CD14-positive monocyte (primary cell): ENCODE results near the gene DOCK10. TPM values are rescaled to one million over a fixed set of nuclear protein-coding genes. Genes with fewer than 3 reads are reported as not detected.

Experiments
- DNase-seq, 3 donors: peaks; one replicate each; pipeline ENCODE4 v3.0.0-alpha.2; 2011 to 2022
- H2AFZ ChIP-seq: 2 replicates; pipeline ENCODE4 v1.6.0; 2012; ENCODE audit warnings: mild to moderate bottlenecking, low read depth, low read length, inconsistent platforms; ENCODE audit not compliant: insufficient read depth, poor library complexity, severe bottlenecking
- H3K27ac ChIP-seq, 2 donors: 1 replicate in 1 of 2; 2 replicates in 1 of 2; pipeline ENCODE4 v1.5.1; 2012 to 2013; ENCODE audit warnings: low read length in 2 of 2, control low read depth in 1 of 2, inconsistent platforms in 1 of 2, low read depth in 1 of 2, mild to moderate bottlenecking in 1 of 2
- H3K27me3 ChIP-seq, 2 donors: one replicate each; pipeline versions ENCODE4 v1.6.0 to v1.6.1; 2011 to 2013; ENCODE audit warnings: low read length in 2 of 2; ENCODE audit not compliant: control insufficient read depth in 2 of 2, insufficient read depth in 2 of 2
- H3K36me3 ChIP-seq, 2 donors: replicated peaks in 1 of 2; 1 replicate in 1 of 2; 2 replicates in 1 of 2; pipeline versions ENCODE4 v1.5.1 to v1.6.1; 2012 to 2013; ENCODE audit warnings: low read length in 2 of 2, control low read depth in 1 of 2, inconsistent platforms in 1 of 2, mild to moderate bottlenecking in 1 of 2; ENCODE audit not compliant: insufficient read depth in 2 of 2, control insufficient read depth in 1 of 2
- H3K4me1 ChIP-seq, 2 donors: 1 replicate in 1 of 2; 2 replicates in 1 of 2; pipeline versions ENCODE4 v1.5.1 to v1.6.1; 2012 to 2013; ENCODE audit warnings: low read length in 2 of 2, control low read depth in 1 of 2, inconsistent platforms in 1 of 2, mild to moderate bottlenecking in 1 of 2, moderate library complexity in 1 of 2; ENCODE audit not compliant: insufficient read depth in 2 of 2, control insufficient read depth in 1 of 2
- H3K4me2 ChIP-seq: replicated peaks from 2 replicates; pipeline ENCODE3; 2012; ENCODE audit warnings: low read length, moderate library complexity, mild to moderate bottlenecking; ENCODE audit not compliant: poor library complexity, severe bottlenecking; ENCODE audit errors: extremely low read depth
- H3K4me3 ChIP-seq, 3 experiments: fragments of 200-600 bp in 1 of 3; sonication (generic) in 1 of 3; replicated peaks in 1 of 3; 1 replicate in 2 of 3; 2 replicates in 1 of 3; pipeline ENCODE4 v1.5.1; 2011 to 2013; ENCODE audit warnings: low read length in 3 of 3, mild to moderate bottlenecking in 3 of 3, control low read depth in 2 of 3, low read depth in 2 of 3, inconsistent platforms in 1 of 3, moderate library complexity in 1 of 3
- H3K79me2 ChIP-seq: 2 replicates; pipeline ENCODE4 v1.6.0; 2012; ENCODE audit warnings: mild to moderate bottlenecking, control low read depth, inconsistent platforms, low read length, moderate library complexity; ENCODE audit not compliant: insufficient read depth
- H3K9ac ChIP-seq: 2 replicates; pipeline ENCODE4 v1.6.0; 2017; ENCODE audit warnings: low read length, mild to moderate bottlenecking; ENCODE audit not compliant: insufficient read depth, poor library complexity, severe bottlenecking
- H3K9me3 ChIP-seq, 2 donors: replicated peaks in 1 of 2; 1 replicate in 1 of 2; 2 replicates in 1 of 2; pipeline versions ENCODE4 v1.5.1 to v1.6.1; 2012 to 2013; ENCODE audit warnings: low read length in 2 of 2, control low read depth in 1 of 2; ENCODE audit not compliant: control insufficient read depth in 1 of 2, insufficient read depth in 1 of 2
- H4K20me1 ChIP-seq: 2 replicates; pipeline ENCODE4 v1.6.0; 2012; ENCODE audit warnings: mild to moderate bottlenecking, low read length, control low read depth, moderate library complexity; ENCODE audit not compliant: insufficient read depth
- H3K27ac Mint-ChIP-seq, 7 donors: one replicate each; pipeline ENCODE4 v1.8.0; 2020; ENCODE audit warnings: mild to moderate bottlenecking in 7 of 7, mixed read lengths in 7 of 7, moderate library complexity in 6 of 7, inconsistent platforms in 2 of 7
- H3K27me3 Mint-ChIP-seq, 3 donors: one replicate each; pipeline ENCODE4 v1.8.0; 2021 to 2022; ENCODE audit warnings: low read depth in 3 of 3, mild to moderate bottlenecking in 3 of 3, mixed read lengths in 3 of 3, moderate library complexity in 3 of 3, inconsistent platforms in 1 of 3
- H3K36me3 Mint-ChIP-seq, 2 donors: one replicate each; pipeline ENCODE4 v1.8.0; 2020; ENCODE audit warnings: mixed read lengths in 2 of 2, inconsistent platforms in 1 of 2, mild to moderate bottlenecking in 1 of 2
- H3K4me1 Mint-ChIP-seq: one replicate; pipeline ENCODE4 v1.8.0; 2020; ENCODE audit warnings: mild to moderate bottlenecking, mixed read lengths
- H3K4me3 Mint-ChIP-seq, 2 donors: one replicate each; pipeline ENCODE4 v1.8.0; 2020; ENCODE audit warnings: mild to moderate bottlenecking in 2 of 2, mixed read lengths in 2 of 2, moderate library complexity in 1 of 2
- H3K9me3 Mint-ChIP-seq, 7 donors: one replicate each; pipeline ENCODE4 v1.8.0; 2020 to 2022; ENCODE audit warnings: mixed read lengths in 7 of 7, mild to moderate bottlenecking in 6 of 7, moderate library complexity in 6 of 7, inconsistent platforms in 2 of 7
- WGBS: methylation state at CpG from one replicate; pipeline ENCODE4 v1.1.5; 2013; ENCODE audit warnings: missing lambda C conversion rate; ENCODE audit not compliant: insufficient coverage; 5-methylcytosine and 5-hydroxymethylcytosine counted together
- intact Hi-C, 2 donors: fragments of 100-400 bp; cut with micrococcal nuclease; formaldehyde crosslinking; loops; one replicate each; pipeline versions ENCODE4 v1.15.0 to v1.15.1; 2023
- polyA plus RNA-seq, 3 donors: library from polyadenylated mRNA; depleted of rRNA in 1 of 3; unstranded in 2 of 3; stranded (reverse) in 1 of 3; fragments of 300-500 nt in 2 of 3; fragments of >200 nt in 1 of 3; fragmentation: Illumina TruSeq in 2 of 3; gene quantifications; 1 replicate in 2 of 3; 2 replicates in 1 of 3; pipeline ENCODE4 v1.2.3, GENCODE V29; 2012 to 2021
- TF ChIP-seq, protein P1 (sequence below): fragments of 200-600 bp; IDR thresholded peaks from one replicate; pipeline ENCODE4 v1.8.0; 2022; ENCODE audit warnings: antibody characterized with exemption, mild to moderate bottlenecking

Gene DOCK10
- polyA plus RNA-seq, 3 donors: 9.5 to 30.9 (median 16.5) TPM

DNA sequence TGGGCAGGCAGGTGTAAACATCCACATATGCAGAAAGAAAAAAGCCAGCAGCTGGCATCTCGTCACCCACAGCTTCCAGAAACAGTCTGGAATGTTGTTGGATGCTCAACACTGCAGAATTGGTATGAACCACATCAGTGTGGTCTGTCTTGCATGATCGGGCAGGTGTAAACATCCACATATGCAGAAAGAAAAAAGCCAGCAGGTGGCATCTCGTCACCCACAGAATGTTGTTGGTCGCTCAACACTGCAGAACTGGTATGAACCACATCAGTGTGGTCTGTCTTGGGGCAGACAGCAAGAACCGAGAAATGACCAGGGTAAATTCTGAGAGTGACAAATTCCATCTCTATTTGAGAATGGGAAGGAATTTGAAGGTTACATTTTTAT is 39.6 kb downstream of the DOCK10 start:
- no peaks in the 10 kb centered on the region for H3K27me3 Mint-ChIP-seq
- intact Hi-C loops: loop anchor here (5.0 to 10.0 kb wide), 3 partner anchors 48 to 128 kb away; no protein-coding TSS in a partner anchor
- Histone ChIP-seq H3K4me1 (peaks cover 6 to 7% of the 10 kb centered on the region in 2 donors), H3K4me2 (no peak overlapping the region), H3K27ac (no peak overlapping the region), H4K20me1 (peaks cover 10% of the 10 kb centered on the region), H3K36me3 (no peaks in the 10 kb centered on the region), H3K9ac (no peak overlapping the region), H3K9me3 (no peaks in the 10 kb centered on the region), H3K27me3 (no peaks in the 10 kb centered on the region), H2AFZ (no peak overlapping the region), H3K4me3 (no peak overlapping the region), H3K79me2 (peaks cover 97% of the 10 kb centered on the region)
- no peak overlapping the region for H3K4me3 Mint-ChIP-seq
- peaks cover 4 to 12% of the 10 kb centered on the region in 2 donors for H3K36me3 Mint-ChIP-seq
- TF ChIP-seq, protein P1, sequence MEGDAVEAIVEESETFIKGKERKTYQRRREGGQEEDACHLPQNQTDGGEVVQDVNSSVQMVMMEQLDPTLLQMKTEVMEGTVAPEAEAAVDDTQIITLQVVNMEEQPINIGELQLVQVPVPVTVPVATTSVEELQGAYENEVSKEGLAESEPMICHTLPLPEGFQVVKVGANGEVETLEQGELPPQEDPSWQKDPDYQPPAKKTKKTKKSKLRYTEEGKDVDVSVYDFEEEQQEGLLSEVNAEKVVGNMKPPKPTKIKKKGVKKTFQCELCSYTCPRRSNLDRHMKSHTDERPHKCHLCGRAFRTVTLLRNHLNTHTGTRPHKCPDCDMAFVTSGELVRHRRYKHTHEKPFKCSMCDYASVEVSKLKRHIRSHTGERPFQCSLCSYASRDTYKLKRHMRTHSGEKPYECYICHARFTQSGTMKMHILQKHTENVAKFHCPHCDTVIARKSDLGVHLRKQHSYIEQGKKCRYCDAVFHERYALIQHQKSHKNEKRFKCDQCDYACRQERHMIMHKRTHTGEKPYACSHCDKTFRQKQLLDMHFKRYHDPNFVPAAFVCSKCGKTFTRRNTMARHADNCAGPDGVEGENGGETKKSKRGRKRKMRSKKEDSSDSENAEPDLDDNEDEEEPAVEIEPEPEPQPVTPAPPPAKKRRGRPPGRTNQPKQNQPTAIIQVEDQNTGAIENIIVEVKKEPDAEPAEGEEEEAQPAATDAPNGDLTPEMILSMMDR: no peak
- no peak for DNase-seq
- H3K27ac Mint-ChIP-seq: peak overlapping the region in 3 of 7 donors; percentile 25 to 38 (median 31)
- WGBS: 89% methylated on average over 3 of the region's 5 CpGs
- H3K9me3 Mint-ChIP-seq: no peaks in the 10 kb centered on the region
- peaks cover 19% of the 10 kb centered on the region for H3K4me1 Mint-ChIP-seq

DNA sequence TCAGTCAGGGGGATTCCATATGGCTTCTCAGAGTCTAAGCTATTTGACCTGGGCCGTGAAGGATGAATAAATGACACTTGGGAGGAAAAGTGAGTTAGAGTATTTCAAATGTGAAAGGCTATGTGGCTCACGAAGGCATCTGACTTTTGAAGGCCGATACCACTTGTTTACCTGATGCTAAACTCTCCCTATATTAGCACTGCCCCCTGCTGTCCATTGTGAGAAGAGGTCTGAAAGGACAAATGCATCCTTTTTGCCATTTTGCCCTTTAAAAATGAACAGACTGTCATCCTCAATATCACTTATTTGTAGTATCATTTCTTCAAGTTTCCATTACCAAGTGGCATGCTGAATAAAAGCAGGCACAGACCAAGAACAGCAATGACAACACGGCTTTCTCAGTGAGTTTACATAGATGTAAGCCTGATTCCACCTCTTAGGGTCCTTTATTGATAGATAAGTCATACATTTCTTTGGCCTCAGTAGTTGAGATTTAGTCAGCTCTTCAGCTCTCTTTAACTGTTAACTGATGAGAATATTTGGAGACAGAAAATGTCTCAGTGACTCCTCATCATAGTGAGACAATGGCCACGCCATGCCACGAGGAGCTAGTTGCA is 40.1 kb downstream of the DOCK10 start:
- H3K4me1 Mint-ChIP-seq: peaks cover 19% of the 10 kb centered on the region
- H3K79me2 ChIP-seq: peaks cover 96% of the 10 kb centered on the region
- TF ChIP-seq, protein P1: peak; percentile 82

More for the DNA sequence above, 40.1 kb downstream of the DOCK10 start:
- Histone ChIP-seq H3K27me3 (no peaks in the 10 kb centered on the region), H4K20me1 (peaks cover 5% of the 10 kb centered on the region), H3K9ac (no peak overlapping the region), H3K4me1 (peaks cover 6 to 7% of the 10 kb centered on the region in 2 donors), H3K4me3 (no peak overlapping the region), H3K27ac (peak overlapping the region in 1 of 2 donors; percentile 58), H2AFZ (peak overlapping the region; percentile 32), H3K9me3 (no peaks in the 10 kb centered on the region), H3K4me2 (peak overlapping the region; percentile 26), H3K36me3 (no peaks in the 10 kb centered on the region)
- H3K27ac Mint-ChIP-seq: peak overlapping the region in 6 of 7 donors; percentile 12 to 76 (median 46)
- DNase-seq: peak; percentile 63 to 73 (median 73)
- H3K9me3 Mint-ChIP-seq: no peaks in the 10 kb centered on the region
- H3K36me3 Mint-ChIP-seq: peaks cover 7 to 9% of the 10 kb centered on the region in 2 donors
- peaks cover 0 to 1% (median 0%) of the 10 kb centered on the region in 3 donors for H3K27me3 Mint-ChIP-seq
- intact Hi-C loops: loop anchor here (5.0 to 10.0 kb wide), 3 partner anchors 47 to 127 kb away; no protein-coding TSS in a partner anchor
- 100% methylated on average over 1 of the region's 6 CpGs for WGBS
- H3K4me3 Mint-ChIP-seq: peak overlapping the region in 1 of 2 donors; percentile 64
